Measurements from ENCODE around the gene DHRS13. TPM values are rescaled to one million over a fixed set of nuclear protein-coding genes. Genes with fewer than 3 reads are reported as not detected.

Gene DHRS13
- polyA plus RNA-seq, 1 donor from 2014 or later, result 91.1 TPM

DNA sequence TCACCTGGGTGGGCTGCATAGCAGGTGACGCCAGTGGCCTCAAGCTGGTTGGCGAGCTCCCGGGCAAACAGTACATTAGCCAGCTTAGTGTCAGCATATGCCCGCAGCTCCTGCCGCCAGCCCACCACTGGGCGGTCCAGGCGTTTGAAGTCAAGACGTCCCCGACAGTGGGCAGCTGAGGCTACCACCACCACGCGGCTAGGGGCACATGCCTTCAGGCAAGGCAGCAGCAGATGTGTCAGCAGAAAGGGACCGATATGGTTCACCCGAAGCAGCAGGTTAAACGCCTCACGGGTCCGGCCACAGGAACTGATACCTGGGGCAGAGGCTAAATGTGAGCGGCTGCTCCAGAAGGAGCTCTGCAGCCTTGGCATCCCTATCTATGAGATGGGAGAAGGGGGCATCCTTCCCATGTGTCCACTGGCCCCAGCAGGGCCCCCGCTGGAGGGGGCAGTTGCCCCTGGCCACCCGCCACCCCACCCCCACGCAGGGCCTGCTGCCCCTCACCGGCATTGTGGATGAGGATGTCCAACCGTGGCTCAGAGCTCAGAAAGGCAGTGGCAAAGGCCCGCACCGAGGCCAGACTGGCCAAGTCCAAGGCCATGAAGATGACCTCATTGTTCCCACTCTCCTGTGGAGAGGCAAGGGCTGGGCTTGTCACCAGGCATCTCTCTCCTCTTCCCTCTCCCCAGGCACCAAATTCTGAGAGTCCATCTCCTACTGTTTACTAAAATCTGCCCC is 1.7 kb downstream of the DHRS13 start:
- H3K9ac ChIP-seq (ENCODE audit: low read length), result peak overlapping the region; percentile 90
- no peaks in the 10 kb centered on the region for H3K36me3 ChIP-seq (ENCODE audit: insufficient read depth, low read length)
- no peak for TF ChIP-seq TAF1 (IDR thresholded peaks at IDR 0.05; ENCODE audit: low read depth)
- TF ChIP-seq, protein P1, sequence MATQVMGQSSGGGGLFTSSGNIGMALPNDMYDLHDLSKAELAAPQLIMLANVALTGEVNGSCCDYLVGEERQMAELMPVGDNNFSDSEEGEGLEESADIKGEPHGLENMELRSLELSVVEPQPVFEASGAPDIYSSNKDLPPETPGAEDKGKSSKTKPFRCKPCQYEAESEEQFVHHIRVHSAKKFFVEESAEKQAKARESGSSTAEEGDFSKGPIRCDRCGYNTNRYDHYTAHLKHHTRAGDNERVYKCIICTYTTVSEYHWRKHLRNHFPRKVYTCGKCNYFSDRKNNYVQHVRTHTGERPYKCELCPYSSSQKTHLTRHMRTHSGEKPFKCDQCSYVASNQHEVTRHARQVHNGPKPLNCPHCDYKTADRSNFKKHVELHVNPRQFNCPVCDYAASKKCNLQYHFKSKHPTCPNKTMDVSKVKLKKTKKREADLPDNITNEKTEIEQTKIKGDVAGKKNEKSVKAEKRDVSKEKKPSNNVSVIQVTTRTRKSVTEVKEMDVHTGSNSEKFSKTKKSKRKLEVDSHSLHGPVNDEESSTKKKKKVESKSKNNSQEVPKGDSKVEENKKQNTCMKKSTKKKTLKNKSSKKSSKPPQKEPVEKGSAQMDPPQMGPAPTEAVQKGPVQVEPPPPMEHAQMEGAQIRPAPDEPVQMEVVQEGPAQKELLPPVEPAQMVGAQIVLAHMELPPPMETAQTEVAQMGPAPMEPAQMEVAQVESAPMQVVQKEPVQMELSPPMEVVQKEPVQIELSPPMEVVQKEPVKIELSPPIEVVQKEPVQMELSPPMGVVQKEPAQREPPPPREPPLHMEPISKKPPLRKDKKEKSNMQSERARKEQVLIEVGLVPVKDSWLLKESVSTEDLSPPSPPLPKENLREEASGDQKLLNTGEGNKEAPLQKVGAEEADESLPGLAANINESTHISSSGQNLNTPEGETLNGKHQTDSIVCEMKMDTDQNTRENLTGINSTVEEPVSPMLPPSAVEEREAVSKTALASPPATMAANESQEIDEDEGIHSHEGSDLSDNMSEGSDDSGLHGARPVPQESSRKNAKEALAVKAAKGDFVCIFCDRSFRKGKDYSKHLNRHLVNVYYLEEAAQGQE (IDR thresholded peaks at IDR 0.05; ENCODE audit: borderline replicate concordance), result no peak
- TF ChIP-seq, protein P2, sequence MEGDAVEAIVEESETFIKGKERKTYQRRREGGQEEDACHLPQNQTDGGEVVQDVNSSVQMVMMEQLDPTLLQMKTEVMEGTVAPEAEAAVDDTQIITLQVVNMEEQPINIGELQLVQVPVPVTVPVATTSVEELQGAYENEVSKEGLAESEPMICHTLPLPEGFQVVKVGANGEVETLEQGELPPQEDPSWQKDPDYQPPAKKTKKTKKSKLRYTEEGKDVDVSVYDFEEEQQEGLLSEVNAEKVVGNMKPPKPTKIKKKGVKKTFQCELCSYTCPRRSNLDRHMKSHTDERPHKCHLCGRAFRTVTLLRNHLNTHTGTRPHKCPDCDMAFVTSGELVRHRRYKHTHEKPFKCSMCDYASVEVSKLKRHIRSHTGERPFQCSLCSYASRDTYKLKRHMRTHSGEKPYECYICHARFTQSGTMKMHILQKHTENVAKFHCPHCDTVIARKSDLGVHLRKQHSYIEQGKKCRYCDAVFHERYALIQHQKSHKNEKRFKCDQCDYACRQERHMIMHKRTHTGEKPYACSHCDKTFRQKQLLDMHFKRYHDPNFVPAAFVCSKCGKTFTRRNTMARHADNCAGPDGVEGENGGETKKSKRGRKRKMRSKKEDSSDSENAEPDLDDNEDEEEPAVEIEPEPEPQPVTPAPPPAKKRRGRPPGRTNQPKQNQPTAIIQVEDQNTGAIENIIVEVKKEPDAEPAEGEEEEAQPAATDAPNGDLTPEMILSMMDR (IDR thresholded peaks at IDR 0.05; ENCODE audit: poor library complexity, severe bottlenecking), result no peak
- no peak for TF ChIP-seq SMC3 (conservative IDR thresholded peaks at IDR 0.05; ENCODE audit: poor library complexity)
- no peak for TF ChIP-seq EP300 (conservative IDR thresholded peaks at IDR 0.05; ENCODE audit: poor library complexity, severe bottlenecking)
- H3K27ac ChIP-seq (ENCODE audit: low read length), result peak overlapping the region; percentile 84
- H3K4me3 ChIP-seq (ENCODE audit: low read length), result peak overlapping the region; percentile 88
- H3K27me3 ChIP-seq (ENCODE audit: insufficient read depth, low read depth, low read length), result no peaks in the 10 kb centered on the region
- no peak overlapping the region for H2AFZ ChIP-seq (ENCODE audit: low read depth, low read length)
- peaks cover 17% of the 10 kb centered on the region for H3K79me2 ChIP-seq (replicated peaks; ENCODE audit: insufficient read depth, low read length)
- H3K4me2 ChIP-seq (ENCODE audit: low read length), result peak overlapping the region; percentile 90
- H3K9me2 ChIP-seq (ENCODE audit: insufficient read depth, low read length), result no peaks in the 10 kb centered on the region
- peaks cover 2% of the 10 kb centered on the region for H3F3A ChIP-seq (ENCODE audit: insufficient read depth, low read length, poor library complexity, severe bottlenecking)
- no peaks in the 10 kb centered on the region for H3K9me3 ChIP-seq (ENCODE audit: low read length)
- no peaks in the 10 kb centered on the region for H4K20me1 ChIP-seq (ENCODE audit: insufficient read depth)

DNA sequence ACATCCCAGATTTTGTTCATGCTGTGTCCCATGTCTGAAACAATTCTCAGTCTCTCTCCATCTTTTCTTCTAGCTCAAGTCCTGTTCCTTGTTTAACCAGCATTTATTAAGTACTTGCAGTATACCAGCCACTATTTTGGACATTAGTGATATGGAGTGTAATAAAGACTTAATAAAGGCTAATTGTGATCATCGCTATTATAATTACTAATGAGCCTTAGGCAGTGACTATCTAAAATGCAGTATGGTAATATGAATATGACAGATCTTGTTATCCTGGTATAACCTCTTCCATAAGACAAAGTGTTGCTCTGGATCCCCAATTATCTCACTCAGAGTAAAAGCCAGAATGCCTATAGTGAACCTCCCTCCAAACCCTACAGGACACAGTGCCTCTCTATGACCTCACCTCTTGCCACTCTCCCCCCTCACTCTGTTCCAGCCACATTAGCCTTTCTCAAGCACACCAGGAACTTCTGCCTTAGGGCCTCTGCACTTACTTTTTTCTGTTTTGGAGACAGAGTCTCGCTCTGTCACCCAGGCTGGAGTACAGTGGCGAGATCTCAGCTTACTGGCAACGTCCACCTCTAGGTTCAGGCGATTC is 3.6 kb downstream of the DHRS13 start:
- Histone ChIP-seq H3K79me2 (replicated peaks; ENCODE audit: insufficient read depth, low read length) (peaks cover 34% of the 10 kb centered on the region), H3K4me3 (ENCODE audit: low read length) (no peak overlapping the region), H3K27ac (ENCODE audit: low read length) (no peak overlapping the region), H3F3A (ENCODE audit: insufficient read depth, low read length, poor library complexity, severe bottlenecking) (peaks cover 2% of the 10 kb centered on the region), H3K27me3 (ENCODE audit: insufficient read depth, low read depth, low read length) (no peaks in the 10 kb centered on the region), H2AFZ (ENCODE audit: low read depth, low read length) (no peak overlapping the region), H3K9me2 (ENCODE audit: insufficient read depth, low read length) (no peaks in the 10 kb centered on the region), H3K9ac (ENCODE audit: low read length) (no peak overlapping the region), H3K36me3 (ENCODE audit: insufficient read depth, low read length) (no peaks in the 10 kb centered on the region), H3K4me2 (ENCODE audit: low read length) (no peak overlapping the region), H4K20me1 (ENCODE audit: insufficient read depth) (no peaks in the 10 kb centered on the region), H3K9me3 (ENCODE audit: low read length) (no peaks in the 10 kb centered on the region)
- TF ChIP-seq SMC3 (conservative IDR thresholded peaks at IDR 0.05; ENCODE audit: poor library complexity) (no peak), TAF1 (IDR thresholded peaks at IDR 0.05; ENCODE audit: low read depth) (no peak), POLR2AphosphoS5 (IDR thresholded peaks at IDR 0.05) (no peak), RAD21 (conservative IDR thresholded peaks at IDR 0.05) (no peak), EP300 (conservative IDR thresholded peaks at IDR 0.05; ENCODE audit: poor library complexity, severe bottlenecking) (no peak)
